ENCODE measurements around the gene WWP2.

WWP2 gene

DNA sequence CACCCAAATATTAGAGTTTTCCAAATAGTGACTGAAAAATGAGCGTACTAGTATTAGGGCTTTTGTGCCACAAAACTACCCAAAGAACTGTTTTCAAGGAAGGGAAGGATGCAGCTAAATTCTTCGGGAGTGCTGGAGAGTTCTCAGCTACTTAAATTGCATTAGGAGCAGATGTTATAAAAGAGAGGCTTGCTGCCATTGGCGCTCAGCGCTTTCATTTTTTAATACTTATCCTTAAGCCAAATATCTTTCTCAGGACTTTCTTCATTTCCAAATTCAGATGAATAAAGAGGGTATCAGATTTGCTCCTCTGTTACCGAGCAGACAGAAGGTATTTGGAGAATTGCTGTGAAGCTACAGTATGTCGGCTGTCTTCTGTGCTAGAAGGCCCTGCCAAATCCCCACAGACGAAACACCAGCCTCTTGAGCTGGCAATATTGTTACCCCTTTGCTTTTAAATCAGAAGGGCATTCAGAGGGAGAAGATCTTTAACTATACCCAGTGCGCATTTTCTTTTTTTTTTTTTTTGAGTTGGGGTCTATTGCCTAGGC lies 141.8 kb downstream of the WWP2 start:
- no peaks in the 10 kb centered on the region for H4K20me1 ChIP-seq (ENCODE audit: insufficient read depth, low read length)
- H3K9me3 ChIP-seq (replicated peaks; ENCODE audit: insufficient read depth, low read length) = no peaks in the 10 kb centered on the region
- H3K4me2 ChIP-seq (ENCODE audit: low read depth, low read length) = no peak overlapping the region
- H3K4me3 ChIP-seq (ENCODE audit: low read length) = no peak overlapping the region
- no peaks in the 10 kb centered on the region for H3F3A ChIP-seq (ENCODE audit: insufficient read depth, low read length)
- H3K27me3 ChIP-seq (replicated peaks; ENCODE audit: insufficient read depth, low read length) = no peaks in the 10 kb centered on the region
- DNase-seq = no peak
- no peak overlapping the region for H3K9ac ChIP-seq (ENCODE audit: low read length)
- H3K9me2 ChIP-seq (replicated peaks; ENCODE audit: insufficient read depth, low read length) = no peaks in the 10 kb centered on the region
- H3K36me3 ChIP-seq (replicated peaks; ENCODE audit: insufficient read depth, low read length) = no peaks in the 10 kb centered on the region
- no peaks in the 10 kb centered on the region for H3K4me1 ChIP-seq (ENCODE audit: low read length)
- no peaks in the 10 kb centered on the region for H3K79me2 ChIP-seq (ENCODE audit: low read length)
- TF ChIP-seq, protein P1, sequence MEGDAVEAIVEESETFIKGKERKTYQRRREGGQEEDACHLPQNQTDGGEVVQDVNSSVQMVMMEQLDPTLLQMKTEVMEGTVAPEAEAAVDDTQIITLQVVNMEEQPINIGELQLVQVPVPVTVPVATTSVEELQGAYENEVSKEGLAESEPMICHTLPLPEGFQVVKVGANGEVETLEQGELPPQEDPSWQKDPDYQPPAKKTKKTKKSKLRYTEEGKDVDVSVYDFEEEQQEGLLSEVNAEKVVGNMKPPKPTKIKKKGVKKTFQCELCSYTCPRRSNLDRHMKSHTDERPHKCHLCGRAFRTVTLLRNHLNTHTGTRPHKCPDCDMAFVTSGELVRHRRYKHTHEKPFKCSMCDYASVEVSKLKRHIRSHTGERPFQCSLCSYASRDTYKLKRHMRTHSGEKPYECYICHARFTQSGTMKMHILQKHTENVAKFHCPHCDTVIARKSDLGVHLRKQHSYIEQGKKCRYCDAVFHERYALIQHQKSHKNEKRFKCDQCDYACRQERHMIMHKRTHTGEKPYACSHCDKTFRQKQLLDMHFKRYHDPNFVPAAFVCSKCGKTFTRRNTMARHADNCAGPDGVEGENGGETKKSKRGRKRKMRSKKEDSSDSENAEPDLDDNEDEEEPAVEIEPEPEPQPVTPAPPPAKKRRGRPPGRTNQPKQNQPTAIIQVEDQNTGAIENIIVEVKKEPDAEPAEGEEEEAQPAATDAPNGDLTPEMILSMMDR (IDR thresholded peaks at IDR 0.05; ENCODE audit: low read length) = no peak
- no peak for TF ChIP-seq EZH2phosphoT487 (IDR thresholded peaks at IDR 0.05; ENCODE audit: low read length)
- TF ChIP-seq EZH2 (optimal IDR thresholded peaks at IDR 0.05; ENCODE audit: low read depth, low read length) = no peak
- no peak overlapping the region for H2AFZ ChIP-seq (ENCODE audit: low read length)
- no peak overlapping the region for H3K27ac ChIP-seq (ENCODE audit: low read length)

DNA sequence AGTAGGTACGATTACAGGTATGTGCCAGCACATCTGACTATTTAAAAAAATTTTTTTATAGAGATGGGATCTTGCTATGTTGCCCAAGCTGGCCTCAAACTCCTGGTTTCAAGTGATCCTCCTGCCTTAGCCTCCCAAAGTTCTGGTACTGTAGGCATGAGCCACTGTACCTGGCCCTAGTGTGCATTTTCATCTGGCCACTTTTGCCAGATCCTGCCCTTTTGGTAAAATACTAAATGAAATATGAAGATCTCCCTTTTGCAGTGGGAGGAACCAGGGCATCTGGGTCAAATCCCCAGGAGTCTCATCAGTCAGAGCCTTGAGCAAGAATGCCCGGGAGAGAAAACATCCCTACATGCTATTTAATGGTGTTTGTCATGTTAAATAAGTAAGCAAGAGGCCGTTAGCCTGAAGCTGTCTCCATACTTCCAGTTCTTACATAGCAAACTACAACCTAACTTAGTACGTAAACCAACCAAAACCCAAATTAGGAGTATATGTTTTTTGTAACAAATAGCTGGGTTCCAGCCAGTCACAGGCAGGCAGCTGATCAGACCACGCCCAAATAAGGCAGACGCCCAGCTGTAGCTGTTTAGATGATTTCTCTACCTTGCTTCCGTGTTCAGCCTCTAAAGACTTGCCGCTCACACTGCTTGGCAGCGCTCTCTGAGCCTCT lies 142.5 kb downstream of the WWP2 start:
- no peak for DNase-seq
- H3K9me2 ChIP-seq (replicated peaks; ENCODE audit: insufficient read depth, low read length) = no peaks in the 10 kb centered on the region
- no peaks in the 10 kb centered on the region for H3K4me1 ChIP-seq (ENCODE audit: low read length)
- H3K27me3 ChIP-seq (replicated peaks; ENCODE audit: insufficient read depth, low read length) = no peaks in the 10 kb centered on the region
- no peaks in the 10 kb centered on the region for H4K20me1 ChIP-seq (ENCODE audit: insufficient read depth, low read length)
- no peaks in the 10 kb centered on the region for H3K36me3 ChIP-seq (replicated peaks; ENCODE audit: insufficient read depth, low read length)
- no peaks in the 10 kb centered on the region for H3F3A ChIP-seq (ENCODE audit: insufficient read depth, low read length)
- TF ChIP-seq EZH2 (optimal IDR thresholded peaks at IDR 0.05; ENCODE audit: low read depth, low read length) = no peak
- no peak for TF ChIP-seq EZH2phosphoT487 (IDR thresholded peaks at IDR 0.05; ENCODE audit: low read length)
- no peak overlapping the region for H2AFZ ChIP-seq (ENCODE audit: low read length)
- no peak overlapping the region for H3K27ac ChIP-seq (ENCODE audit: low read length)
- H3K79me2 ChIP-seq (ENCODE audit: low read length) = no peaks in the 10 kb centered on the region
- H3K4me3 ChIP-seq (ENCODE audit: low read length) = no peak overlapping the region
- no peak overlapping the region for H3K4me2 ChIP-seq (ENCODE audit: low read depth, low read length)
- no peak overlapping the region for H3K9ac ChIP-seq (ENCODE audit: low read length)
- H3K9me3 ChIP-seq (replicated peaks; ENCODE audit: insufficient read depth, low read length) = no peaks in the 10 kb centered on the region

DNA sequence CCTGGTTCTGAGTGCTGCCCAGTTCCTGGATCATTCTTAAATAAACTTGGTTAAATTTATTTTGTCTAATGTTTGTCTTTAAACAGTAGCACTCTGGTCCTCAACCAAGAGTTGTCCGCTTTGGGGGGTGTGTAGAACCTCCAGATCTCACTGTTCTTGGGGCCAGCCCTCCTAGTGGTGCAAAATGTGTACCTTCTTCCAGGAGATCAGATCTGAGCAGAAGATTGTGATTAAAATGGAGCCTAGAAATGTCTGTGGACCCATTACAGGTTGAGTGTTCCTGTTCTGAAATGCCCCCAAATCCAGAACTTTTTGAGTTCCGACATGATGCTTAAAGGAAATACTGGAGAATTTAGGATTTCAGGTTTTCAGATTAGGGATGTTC lies 143.0 kb downstream of the WWP2 start:
- Histone ChIP-seq H3F3A (ENCODE audit: insufficient read depth, low read length) (no peaks in the 10 kb centered on the region), H3K4me1 (ENCODE audit: low read length) (no peaks in the 10 kb centered on the region)
- TF ChIP-seq, protein P1 (IDR thresholded peaks at IDR 0.05; ENCODE audit: low read length) = no peak
- no peak for TF ChIP-seq EZH2phosphoT487 (IDR thresholded peaks at IDR 0.05; ENCODE audit: low read length)
- TF ChIP-seq EZH2 (optimal IDR thresholded peaks at IDR 0.05; ENCODE audit: low read depth, low read length) = no peak

DNA sequence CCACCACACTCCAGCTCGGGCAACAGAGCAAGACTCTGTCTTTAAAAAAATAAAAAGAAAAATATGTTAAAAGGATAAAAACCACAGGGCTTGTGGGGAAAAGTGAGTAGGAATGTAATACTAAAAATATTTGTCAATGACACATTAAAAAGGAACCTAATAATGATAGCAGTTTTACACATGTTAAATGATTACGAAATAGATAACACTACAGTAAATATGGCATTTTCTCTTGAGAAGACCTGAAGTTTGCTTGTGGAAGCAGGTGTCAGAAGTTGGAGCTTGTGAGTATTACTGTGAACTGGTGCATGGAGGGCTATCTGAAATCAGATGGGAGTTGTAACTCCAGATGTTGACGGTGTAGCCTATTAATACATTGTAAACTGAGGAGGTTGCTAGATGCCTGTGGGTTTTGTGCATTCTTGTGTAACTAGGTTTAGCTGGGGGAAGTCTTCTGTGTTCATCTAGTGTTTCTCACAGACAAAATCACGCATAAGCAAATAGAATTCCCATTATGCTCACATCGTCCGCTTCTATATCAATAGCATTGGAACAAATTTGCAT lies 144.8 kb downstream of the WWP2 start:
- Histone ChIP-seq H3F3A (ENCODE audit: insufficient read depth, low read length) (no peaks in the 10 kb centered on the region), H3K27ac (ENCODE audit: low read length) (no peak overlapping the region), H3K9me3 (replicated peaks; ENCODE audit: insufficient read depth, low read length) (no peaks in the 10 kb centered on the region), H3K9ac (ENCODE audit: low read length) (no peak overlapping the region), H3K36me3 (replicated peaks; ENCODE audit: insufficient read depth, low read length) (no peaks in the 10 kb centered on the region), H4K20me1 (ENCODE audit: insufficient read depth, low read length) (no peaks in the 10 kb centered on the region), H3K4me3 (ENCODE audit: low read length) (no peak overlapping the region), H3K9me2 (replicated peaks; ENCODE audit: insufficient read depth, low read length) (no peaks in the 10 kb centered on the region), H3K4me2 (ENCODE audit: low read depth, low read length) (no peak overlapping the region), H2AFZ (ENCODE audit: low read length) (no peak overlapping the region), H3K27me3 (replicated peaks; ENCODE audit: insufficient read depth, low read length) (no peaks in the 10 kb centered on the region), H3K4me1 (ENCODE audit: low read length) (no peaks in the 10 kb centered on the region), H3K79me2 (ENCODE audit: low read length) (no peaks in the 10 kb centered on the region)
- TF ChIP-seq EZH2 (optimal IDR thresholded peaks at IDR 0.05; ENCODE audit: low read depth, low read length) (no peak), EZH2phosphoT487 (IDR thresholded peaks at IDR 0.05; ENCODE audit: low read length) (no peak)
- TF ChIP-seq, protein P1 (IDR thresholded peaks at IDR 0.05; ENCODE audit: low read length) = no peak
- DNase-seq = no peak

More for the DNA sequence above, 143.0 kb downstream of the WWP2 start:
- Histone ChIP-seq H3K27me3 (replicated peaks; ENCODE audit: insufficient read depth, low read length) (no peaks in the 10 kb centered on the region), H3K36me3 (replicated peaks; ENCODE audit: insufficient read depth, low read length) (no peaks in the 10 kb centered on the region), H3K4me2 (ENCODE audit: low read depth, low read length) (no peak overlapping the region), H3K9ac (ENCODE audit: low read length) (no peak overlapping the region), H2AFZ (ENCODE audit: low read length) (no peak overlapping the region), H3K79me2 (ENCODE audit: low read length) (no peaks in the 10 kb centered on the region), H3K4me3 (ENCODE audit: low read length) (no peak overlapping the region), H3K9me2 (replicated peaks; ENCODE audit: insufficient read depth, low read length) (no peaks in the 10 kb centered on the region), H3K27ac (ENCODE audit: low read length) (no peak overlapping the region), H3K9me3 (replicated peaks; ENCODE audit: insufficient read depth, low read length) (no peaks in the 10 kb centered on the region), H4K20me1 (ENCODE audit: insufficient read depth, low read length) (no peaks in the 10 kb centered on the region)
- no peak for DNase-seq

Data from MM.1S (cell line).